ENCODE results near the gene DIPK1A. TPM values are rescaled to one million over a fixed set of nuclear protein-coding genes. Genes with fewer than 3 reads are reported as not detected.
"Not testable (repeated sequence)": the region's sequence is repeated elsewhere in the genome, so short reads cannot be mapped to it uniquely, and the experiment has no call there.

Gene DIPK1A
- total RNA-seq, 1 donor from 2014 or later, result 7.9 TPM

DNA sequence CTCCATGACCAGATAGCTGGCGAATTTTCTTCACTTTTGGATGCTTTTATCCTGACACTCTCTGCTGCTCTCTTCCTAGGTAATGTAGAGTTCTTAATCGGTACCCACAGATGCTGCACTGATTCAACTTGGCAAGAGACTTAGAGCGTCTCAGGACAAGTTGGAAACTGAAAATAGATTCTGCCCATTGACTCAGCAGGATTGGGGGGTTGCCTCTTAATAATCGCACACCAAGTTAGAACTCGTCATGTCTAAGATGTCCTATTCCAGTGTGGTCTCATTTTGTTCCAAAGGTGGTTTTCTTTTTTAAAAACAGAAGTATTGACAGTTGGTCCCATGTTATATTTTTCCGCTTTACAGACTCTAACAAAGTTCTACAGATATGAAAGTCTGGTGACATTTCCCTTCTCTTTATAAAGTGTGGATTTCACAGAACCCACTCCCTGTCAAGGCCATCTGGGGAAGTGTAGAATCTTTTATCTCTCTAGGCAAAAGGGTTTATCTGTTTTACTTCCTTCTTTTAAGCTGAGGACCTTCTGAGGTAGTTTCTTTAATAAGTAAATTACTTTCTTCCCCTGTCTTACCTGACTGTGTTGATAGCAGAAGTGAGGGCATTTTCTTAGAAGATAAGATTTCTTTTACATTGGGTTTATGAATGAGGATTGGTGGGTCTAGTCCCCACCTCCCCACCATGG, 12.1 kb upstream of the DIPK1A start:
- intact Hi-C loops (cut with DNase I), result no loop called here
- no peak for TF ChIP-seq POLR2AphosphoS5 (IDR thresholded peaks at IDR 0.05; ENCODE audit: insufficient read depth in 1 of 2, low read depth in 1 of 2)
- no peak for TF ChIP-seq POLR2A (IDR thresholded peaks at IDR 0.05)
- TF ChIP-seq, protein P1, sequence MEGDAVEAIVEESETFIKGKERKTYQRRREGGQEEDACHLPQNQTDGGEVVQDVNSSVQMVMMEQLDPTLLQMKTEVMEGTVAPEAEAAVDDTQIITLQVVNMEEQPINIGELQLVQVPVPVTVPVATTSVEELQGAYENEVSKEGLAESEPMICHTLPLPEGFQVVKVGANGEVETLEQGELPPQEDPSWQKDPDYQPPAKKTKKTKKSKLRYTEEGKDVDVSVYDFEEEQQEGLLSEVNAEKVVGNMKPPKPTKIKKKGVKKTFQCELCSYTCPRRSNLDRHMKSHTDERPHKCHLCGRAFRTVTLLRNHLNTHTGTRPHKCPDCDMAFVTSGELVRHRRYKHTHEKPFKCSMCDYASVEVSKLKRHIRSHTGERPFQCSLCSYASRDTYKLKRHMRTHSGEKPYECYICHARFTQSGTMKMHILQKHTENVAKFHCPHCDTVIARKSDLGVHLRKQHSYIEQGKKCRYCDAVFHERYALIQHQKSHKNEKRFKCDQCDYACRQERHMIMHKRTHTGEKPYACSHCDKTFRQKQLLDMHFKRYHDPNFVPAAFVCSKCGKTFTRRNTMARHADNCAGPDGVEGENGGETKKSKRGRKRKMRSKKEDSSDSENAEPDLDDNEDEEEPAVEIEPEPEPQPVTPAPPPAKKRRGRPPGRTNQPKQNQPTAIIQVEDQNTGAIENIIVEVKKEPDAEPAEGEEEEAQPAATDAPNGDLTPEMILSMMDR (IDR thresholded peaks at IDR 0.05), result no peak
- H3K27ac ChIP-seq, result no peak overlapping the region
- no peaks in the 10 kb centered on the region for H3K27me3 ChIP-seq
- no peaks in the 10 kb centered on the region for H3K9me3 ChIP-seq
- DNase-seq (ENCODE audit: extremely low spot score in 2 of 2), result no peak
- H3K36me3 ChIP-seq, result no peaks in the 10 kb centered on the region
- H3K4me1 ChIP-seq, result peaks cover 11% of the 10 kb centered on the region
- no peak overlapping the region for H3K4me3 ChIP-seq

DNA sequence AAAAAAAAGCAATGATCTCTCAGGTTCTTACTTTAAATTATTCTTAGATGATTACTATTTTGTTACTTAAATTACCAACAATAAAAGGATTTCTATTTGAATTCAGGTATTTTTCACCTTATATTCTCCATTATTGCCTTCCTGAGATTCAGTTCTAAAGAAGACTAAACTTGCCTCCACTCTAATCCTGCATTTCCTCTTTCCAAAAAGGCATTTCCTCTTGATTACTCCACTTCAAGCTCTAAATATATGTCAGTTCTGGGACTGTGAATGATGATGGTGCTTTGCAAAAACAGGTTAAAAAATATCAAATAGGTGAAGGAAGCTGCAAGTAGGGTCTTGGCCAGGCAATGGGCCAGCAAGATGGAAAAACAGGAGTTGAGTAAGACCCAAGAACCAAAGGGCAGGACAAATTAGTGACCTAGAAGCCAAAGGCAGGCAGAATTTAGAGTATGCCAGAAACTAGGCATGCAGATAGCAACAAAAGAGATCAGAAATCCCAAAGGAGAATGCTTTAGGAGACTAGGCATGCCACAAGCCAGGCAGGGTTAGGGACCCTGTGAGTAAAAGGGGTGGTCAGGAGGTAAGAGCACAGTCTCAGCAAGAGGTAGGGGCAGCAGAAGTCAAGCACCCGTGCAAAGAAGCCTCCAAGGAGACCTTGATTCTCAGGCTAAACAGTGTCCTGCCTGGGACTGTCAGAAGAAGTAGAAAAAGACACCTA, 11.3 kb upstream of the DIPK1A start:
- Histone ChIP-seq H3K4me3 (no peak overlapping the region), H3K36me3 (no peaks in the 10 kb centered on the region), H3K27ac (no peak overlapping the region), H3K27me3 (no peaks in the 10 kb centered on the region), H3K4me1 (peaks cover 11% of the 10 kb centered on the region), H3K9me3 (no peaks in the 10 kb centered on the region)
- no peak for DNase-seq (ENCODE audit: extremely low spot score in 2 of 2)
- no peak for TF ChIP-seq POLR2AphosphoS5 (IDR thresholded peaks at IDR 0.05; ENCODE audit: insufficient read depth in 1 of 2, low read depth in 1 of 2)
- no peak for TF ChIP-seq POLR2A (IDR thresholded peaks at IDR 0.05)
- TF ChIP-seq, protein P1 (IDR thresholded peaks at IDR 0.05), result no peak
- intact Hi-C loops (cut with DNase I), result no loop called here

DNA sequence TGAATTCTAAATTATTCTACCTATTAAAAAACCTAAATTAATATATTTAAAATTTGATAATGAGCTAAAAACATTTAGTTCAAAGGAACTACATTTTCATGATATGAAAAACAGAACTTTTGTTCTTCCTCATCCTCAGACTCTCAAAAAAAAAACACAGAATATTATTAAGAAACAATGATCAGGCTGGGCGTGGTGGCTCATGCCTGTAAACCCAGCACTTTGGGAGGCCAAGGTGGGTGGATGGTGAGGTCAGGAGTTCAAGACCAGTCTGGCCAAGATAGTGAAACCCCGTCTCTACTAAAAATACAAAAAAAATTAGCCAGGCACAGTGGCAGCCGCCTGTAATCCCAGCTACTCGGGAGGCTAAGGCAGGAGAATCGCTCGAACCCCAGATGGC, 10.7 kb upstream of the DIPK1A start:
- peaks cover 11% of the 10 kb centered on the region for H3K4me1 ChIP-seq
- H3K27me3 ChIP-seq; H3K4me3 ChIP-seq; H3K27ac ChIP-seq; DNase-seq (ENCODE audit: extremely low spot score in 2 of 2); intact Hi-C loops (cut with DNase I); H3K36me3 ChIP-seq; H3K9me3 ChIP-seq: not testable (repeated sequence)

DNA sequence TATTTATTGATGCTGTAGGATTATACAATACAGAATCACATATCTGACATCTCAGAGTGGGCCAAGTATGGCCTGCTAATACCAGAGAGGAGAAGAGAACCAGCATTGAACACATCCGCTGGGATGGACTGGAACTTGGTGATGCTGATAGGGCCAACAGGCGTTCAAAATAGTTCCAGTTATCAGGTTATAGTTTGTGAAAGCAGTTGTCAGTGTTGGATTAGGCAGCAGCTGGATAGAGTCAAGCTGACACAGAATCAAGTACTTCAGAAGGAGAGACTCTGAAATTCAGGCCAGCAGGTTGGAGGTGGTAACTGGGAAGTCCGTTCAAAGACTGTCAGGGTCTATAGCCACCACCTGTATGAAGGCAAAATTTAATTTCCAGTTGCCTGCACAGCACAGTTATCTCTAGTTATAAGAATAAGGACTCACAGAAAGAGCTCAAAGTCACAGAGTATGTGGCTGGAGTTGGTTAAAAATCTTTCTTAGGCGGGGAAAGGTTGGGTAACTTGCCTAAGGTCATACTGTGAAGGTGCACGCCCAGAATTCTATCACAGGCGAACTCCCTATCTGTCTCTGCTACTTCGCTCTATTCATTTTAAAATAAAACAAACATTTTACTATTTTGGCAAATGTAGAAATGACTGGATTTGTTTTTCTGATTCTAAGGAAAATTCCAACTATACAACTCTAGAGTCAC, 9.9 kb upstream of the DIPK1A start:
- Histone ChIP-seq H3K4me3 (no peak overlapping the region), H3K27ac (no peak overlapping the region), H3K36me3 (no peaks in the 10 kb centered on the region), H3K9me3 (no peaks in the 10 kb centered on the region), H3K4me1 (peaks cover 11% of the 10 kb centered on the region), H3K27me3 (no peaks in the 10 kb centered on the region)
- intact Hi-C loops (cut with DNase I), result no loop called here
- DNase-seq (ENCODE audit: extremely low spot score in 2 of 2), result no peak
- TF ChIP-seq POLR2AphosphoS5 (IDR thresholded peaks at IDR 0.05; ENCODE audit: insufficient read depth in 1 of 2, low read depth in 1 of 2) (no peak), POLR2A (IDR thresholded peaks at IDR 0.05) (no peak)
- TF ChIP-seq, protein P1 (IDR thresholded peaks at IDR 0.05), result no peak

DNA sequence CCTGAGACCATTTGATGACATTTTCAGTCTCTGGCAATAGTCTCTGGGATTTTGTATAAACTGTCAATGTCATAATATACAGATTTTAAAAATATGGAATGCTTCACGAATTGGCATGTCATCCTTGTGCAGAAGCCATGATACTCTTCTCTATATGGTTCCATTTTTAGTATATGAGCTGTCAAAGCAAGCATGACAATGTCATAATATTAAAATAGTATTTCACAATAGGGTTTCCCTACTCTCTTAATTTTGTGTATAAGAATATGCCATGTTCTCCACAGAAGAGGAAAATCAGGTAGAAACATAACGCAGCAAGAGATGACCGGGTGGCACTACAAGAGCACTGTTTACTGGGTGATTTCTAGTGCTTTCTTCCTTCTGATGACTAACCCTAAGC, 8.3 kb upstream of the DIPK1A start:
- no peak overlapping the region for H3K4me3 ChIP-seq
- no peak for DNase-seq (ENCODE audit: extremely low spot score in 2 of 2)
- TF ChIP-seq, protein P1 (IDR thresholded peaks at IDR 0.05), result no peak
- TF ChIP-seq POLR2A (IDR thresholded peaks at IDR 0.05) (no peak), POLR2AphosphoS5 (IDR thresholded peaks at IDR 0.05; ENCODE audit: insufficient read depth in 1 of 2, low read depth in 1 of 2) (no peak)
- H3K9me3 ChIP-seq, result no peaks in the 10 kb centered on the region
- peaks cover 11% of the 10 kb centered on the region for H3K4me1 ChIP-seq
- intact Hi-C loops (cut with DNase I), result no loop called here
- no peaks in the 10 kb centered on the region for H3K36me3 ChIP-seq
- H3K27ac ChIP-seq, result no peak overlapping the region
- no peaks in the 10 kb centered on the region for H3K27me3 ChIP-seq
